Testis (tissue), 2 donors: ENCODE results near the gene SHB.

Experiments
- CTCF ChIP-seq, 3 experiments: fragments of 450-650 bp in 2 of 3; fragments of 200-600 bp in 1 of 3; sonication (generic) in 1 of 3; IDR thresholded peaks; one replicate each; pipeline ENCODE4 v1.5.1; 2016 to 2019; ENCODE audit warnings: antibody characterized with exemption in 3 of 3, mild to moderate bottlenecking in 2 of 3, moderate library complexity in 1 of 3
- POLR2A ChIP-seq: fragments of 450-650 bp; IDR thresholded peaks from one replicate; pipeline ENCODE4 v1.6.1; 2017; ENCODE audit warnings: antibody characterized with exemption, mild to moderate bottlenecking, moderate library complexity

GRCh38 chr9:37889536-37889935, 179.5 kb downstream of the SHB start:
- TF ChIP-seq POLR2A (no peak), CTCF (IDR thresholded peaks at IDR 0.05) (no peak)
